HG03039 (cell line): ENCODE results near the gene AHCTF1.
A peak's percentile ranks its signal among the peaks of the same experiment; 100 is the strongest.
"Not testable (repeated sequence)": the region's sequence is repeated elsewhere in the genome, so short reads cannot be mapped to it uniquely, and the experiment has no call there.

ENCODE experiments used
- ATAC-seq: cut with Tn5 transposase; IDR thresholded peaks from one replicate; pipeline ENCODE4 v1.9.1; 2021; ENCODE audit warnings: mild to moderate bottlenecking, moderate library complexity; ENCODE audit not compliant: unreplicated experiment

Gene AHCTF1

DNA sequence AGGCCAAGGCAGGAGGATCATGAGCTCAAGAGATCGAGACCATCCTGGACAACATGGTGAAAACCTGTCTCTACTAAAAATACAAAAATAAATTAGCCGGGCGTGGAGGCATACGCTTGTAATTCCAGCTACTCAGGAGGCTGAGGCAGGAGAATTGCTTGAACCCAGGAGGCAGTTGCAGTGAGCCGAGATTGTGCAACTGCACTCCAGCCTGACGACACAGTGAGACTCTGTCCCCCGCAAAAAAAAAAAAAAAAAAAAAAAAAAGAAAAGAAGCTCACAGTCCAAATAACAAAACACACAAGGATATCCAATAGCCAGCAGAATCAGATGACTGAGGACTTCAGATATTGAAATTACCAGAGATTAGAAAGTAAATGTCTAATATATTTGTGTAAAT is 11.8 kb downstream of the AHCTF1 start:
- no peak for ATAC-seq

- ATAC-seq = not testable (repeated sequence)
Measured at GRCh38 chr1:246916026-246916923, 15.5 kb downstream of the AHCTF1 start.

- no peak for ATAC-seq
Measured at GRCh38 chr1:246907472-246907871, 24.3 kb downstream of the AHCTF1 start.

DNA sequence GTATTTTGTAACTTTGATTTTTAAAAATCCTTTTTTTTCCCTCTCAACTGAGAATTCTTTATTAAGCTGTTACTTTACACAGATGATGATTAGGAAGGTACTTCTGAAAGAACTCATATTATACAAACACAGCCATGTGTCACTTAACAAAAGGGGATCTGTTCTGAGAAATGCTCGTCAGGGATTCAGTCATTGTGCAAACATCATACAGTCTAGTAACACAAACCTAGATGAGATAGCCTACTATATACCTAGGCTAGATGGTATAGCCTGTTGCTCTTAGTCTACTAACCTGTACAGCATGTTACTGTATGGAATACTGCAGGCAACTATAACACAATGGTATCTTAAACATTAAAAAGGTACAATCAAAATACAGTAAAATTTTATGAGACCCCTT is 24.9 kb downstream of the AHCTF1 start:
- no peak for ATAC-seq

GRCh38 chr1:246901874-246902273 is 29.9 kb downstream of the AHCTF1 start:
- no peak for ATAC-seq

DNA sequence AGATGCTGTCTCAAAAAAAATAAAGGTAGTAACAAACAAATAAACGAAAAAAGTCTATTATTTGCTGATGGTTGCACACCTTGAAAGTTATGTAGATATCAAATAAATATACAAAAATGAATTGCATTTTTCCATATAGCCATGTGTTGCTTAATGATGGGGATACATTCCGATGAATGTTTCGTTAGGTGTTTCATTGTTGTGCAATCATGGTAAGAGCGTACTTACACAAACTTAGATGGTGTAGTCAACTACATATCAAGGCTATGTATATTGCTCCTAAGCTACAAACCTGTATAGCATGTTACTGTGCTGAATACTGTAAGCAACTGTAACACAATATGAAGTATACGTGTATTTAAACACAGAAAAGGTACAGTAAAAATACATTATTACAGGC is 34.4 kb downstream of the AHCTF1 start:
- no peak for ATAC-seq

GRCh38 chr1:246893191-246893939 is 38.4 kb downstream of the AHCTF1 start:
- peak; percentile 78 for ATAC-seq

DNA sequence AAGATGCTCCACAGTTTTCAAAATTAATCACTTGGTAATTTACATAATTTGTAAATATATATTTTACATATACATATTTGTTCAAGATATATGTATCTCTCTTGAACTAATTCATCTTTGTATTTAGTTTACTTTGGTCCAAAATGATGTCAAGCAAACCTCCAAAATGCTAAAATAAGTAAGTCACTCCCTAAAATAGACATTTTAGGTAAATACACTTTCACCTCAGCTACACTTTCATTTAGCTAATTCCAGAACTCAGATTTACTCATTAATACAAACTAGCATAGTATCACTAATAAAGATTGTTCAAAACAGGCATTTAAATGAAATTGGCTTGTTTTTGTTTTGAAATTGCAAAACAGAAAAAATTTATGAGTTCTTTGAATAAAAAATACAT is 40.6 kb downstream of the AHCTF1 start:
- no peak for ATAC-seq

DNA sequence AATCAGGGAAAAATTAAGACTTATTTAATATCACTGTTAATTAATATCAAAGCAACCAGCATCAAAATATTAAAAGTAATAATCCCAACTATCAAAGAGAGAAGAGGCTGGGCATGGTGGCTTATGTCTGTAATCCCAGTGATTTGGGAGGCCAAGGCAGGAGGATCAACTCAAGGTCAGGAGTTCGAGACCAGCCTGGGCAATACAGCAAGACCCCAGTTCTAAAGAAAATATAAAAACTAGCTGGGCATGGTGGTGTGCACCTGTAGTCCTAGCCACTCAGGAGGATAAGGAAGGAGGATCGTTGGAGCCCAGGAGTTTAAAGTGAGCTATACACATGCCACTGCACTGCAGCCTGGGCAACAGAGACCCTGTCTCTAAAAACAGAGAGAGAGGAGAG is 43.2 kb downstream of the AHCTF1 start:
- ATAC-seq = no peak

- not testable (repeated sequence) for ATAC-seq
Measured at GRCh38 chr1:246885389-246885788, 46.4 kb downstream of the AHCTF1 start.

DNA sequence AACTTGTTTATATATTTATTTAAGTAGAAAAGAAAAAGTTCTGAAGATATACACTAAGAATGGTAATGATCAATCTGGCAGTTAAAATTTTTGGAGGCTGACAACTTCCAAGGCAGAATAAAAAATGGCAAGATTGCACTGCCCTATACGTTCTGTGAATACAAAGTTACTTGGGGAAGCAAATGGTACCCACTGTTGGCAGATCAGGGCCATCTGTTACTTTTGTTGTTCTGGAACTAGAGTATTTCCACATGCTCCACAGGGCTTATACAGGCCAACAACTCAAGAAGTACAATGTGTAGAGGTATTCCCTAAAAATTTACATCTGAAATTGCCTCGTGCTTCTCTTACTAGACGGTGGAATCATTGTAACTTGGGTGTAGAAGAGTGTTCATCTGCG is 53.2 kb downstream of the AHCTF1 start:
- ATAC-seq = no peak

DNA sequence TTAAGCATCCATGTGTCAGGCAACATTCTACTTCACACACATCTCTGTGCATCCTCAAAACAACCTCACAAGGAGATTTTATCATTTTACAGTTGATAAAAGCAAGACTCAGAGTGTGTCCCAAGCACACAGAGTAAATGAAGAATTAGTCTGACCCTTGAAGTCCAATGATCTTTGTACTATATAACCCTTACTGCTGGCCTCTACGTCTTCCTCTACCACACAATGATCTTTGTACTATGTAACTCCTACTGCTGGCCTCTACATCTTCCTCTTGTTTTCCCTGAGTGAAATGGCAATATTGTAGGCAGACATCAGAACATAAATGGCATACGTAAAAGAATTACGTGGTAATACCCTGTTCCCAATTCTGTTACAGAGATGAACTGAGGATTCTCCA is 55.3 kb downstream of the AHCTF1 start:
- ATAC-seq = no peak

DNA sequence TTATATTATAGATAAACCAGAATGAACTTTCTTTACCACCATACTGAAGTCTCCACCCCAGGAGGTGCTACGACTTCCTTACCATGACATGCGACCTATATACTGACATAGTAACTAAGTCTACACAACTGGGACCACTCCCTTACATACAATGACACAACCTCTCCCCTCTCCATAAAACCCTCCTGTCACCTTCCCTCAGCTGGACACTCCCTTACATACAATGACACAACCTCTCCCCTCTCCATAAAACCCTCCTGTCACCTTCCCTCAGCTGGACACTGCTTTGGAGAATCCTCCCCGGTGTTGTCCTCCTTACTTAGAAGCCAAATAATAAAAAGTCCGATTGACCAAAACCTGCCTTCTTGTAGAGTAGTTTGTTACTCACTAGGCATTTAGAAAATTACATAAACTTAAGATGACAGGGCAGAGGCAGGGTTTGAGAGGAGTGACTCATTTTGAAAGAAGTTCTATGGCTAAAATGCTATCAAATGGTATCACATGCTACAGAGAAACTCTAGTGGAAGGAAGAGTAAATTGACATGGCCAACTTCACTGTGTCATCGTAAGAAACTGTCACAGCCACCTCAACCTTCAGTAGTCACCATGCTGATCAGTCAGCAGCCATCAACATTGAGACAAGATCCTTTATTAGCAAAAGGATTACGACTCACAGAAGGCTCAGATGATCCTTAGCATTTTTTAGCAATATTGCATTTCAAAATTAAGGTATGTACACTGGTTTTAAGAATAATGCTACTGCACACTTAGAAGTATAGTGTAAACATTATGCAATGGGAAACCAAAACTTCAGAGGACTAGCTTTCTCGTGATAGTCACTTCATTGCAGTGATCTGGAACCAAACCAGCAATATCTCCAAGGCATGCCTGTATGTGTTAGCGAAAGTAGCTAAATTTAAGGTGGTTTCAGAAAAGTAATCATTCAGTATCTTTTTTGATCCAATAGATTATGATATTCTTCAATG is 56.4 kb downstream of the AHCTF1 start:
- ATAC-seq = no peak

GRCh38 chr1:246865921-246866320 is 65.8 kb downstream of the AHCTF1 start:
- no peak for ATAC-seq

DNA sequence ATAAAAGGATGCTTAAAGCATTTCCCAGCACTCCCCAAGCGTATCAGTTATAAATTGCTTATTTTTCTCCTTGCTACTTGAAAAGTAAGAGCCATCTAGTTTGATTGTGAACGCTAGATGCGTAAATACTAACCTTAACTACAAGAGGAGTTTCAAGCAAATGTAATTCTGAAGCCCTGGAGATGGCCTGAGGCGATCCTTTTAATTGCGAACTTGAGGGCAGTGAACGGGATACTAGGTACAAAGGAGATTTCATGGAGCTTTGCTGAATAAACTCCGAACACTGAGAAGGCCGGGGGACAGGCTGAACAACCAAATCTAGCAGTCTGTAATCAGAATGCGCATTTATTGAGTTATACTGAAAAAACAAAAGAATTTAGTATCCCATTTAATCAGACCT is 68.0 kb downstream of the AHCTF1 start:
- ATAC-seq = not testable (repeated sequence)

GRCh38 chr1:246860401-246860800 is 71.3 kb downstream of the AHCTF1 start:
- no peak for ATAC-seq

DNA sequence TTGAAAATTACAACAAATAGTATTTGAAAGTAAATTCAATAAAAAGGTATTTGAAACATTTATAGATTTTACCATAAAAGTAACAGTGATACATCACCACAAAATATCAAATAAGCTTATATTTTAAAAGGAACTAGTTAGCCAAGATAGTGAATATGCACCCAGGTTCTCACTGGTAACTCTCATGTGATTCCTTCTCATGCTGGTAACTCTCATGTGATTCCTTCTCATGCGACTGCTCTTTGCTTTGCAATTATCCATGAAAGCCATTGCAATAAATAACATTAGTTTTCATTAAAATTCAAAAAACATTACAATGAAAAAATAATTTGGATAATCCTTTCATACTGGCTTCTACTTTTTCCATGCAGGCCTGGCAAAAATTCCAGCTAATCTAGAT is 75.4 kb downstream of the AHCTF1 start:
- ATAC-seq = no peak

DNA sequence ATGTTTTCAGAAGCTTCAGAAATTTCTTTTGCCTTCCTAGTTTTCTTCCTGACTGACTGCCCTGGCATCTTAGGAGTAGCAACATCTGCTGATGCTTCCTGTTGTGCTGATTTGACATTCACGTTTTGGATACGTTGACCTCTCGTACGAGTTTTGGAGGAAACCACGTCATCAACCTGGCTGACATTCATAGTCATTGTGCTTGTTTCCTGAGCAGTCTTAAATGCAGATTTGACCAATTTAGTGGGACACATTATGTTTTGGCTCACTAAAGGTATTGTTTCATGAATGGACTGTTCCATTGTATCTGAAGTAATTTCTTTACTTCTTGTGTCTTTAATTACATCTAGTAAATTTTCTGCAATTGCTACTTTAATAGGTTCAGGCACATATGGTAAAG is 81.1 kb downstream of the AHCTF1 start:
- ATAC-seq = not testable (repeated sequence)

DNA sequence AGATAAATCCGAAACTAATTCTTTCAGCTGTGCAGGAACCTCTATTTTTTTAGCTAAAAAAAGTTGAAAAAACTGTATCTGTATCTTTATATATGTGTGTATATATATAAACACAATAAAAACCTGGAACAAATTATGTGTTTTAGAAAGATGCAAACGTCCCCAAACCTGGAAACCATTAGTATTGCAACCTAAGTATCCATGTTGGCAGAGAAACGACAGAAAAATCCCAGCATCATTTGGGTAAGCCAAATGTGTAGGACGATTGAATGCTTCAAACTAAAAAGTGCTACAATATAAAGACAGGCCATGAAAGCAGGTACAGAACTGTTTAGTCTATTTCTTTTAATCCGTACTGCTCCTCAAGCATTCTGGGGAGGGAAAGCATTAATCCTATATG is 87.9 kb downstream of the AHCTF1 start:
- ATAC-seq = no peak

GRCh38 chr1:246840761-246841160 is 91.0 kb downstream of the AHCTF1 start:
- not testable (repeated sequence) for ATAC-seq

- no peak for ATAC-seq
Measured at GRCh38 chr1:246838118-246838456, 93.7 kb downstream of the AHCTF1 start.
